Activated naive CD4-positive, alpha-beta T cell treated with anti-CD3 and anti-CD28 coated beads, Interleukin-2, amount 50 U/mL, for 72 hours (primary cell): ENCODE measurements around the gene PCDHGA5. TPM values are rescaled to one million over a fixed set of nuclear protein-coding genes. Genes with fewer than 3 reads are reported as not detected.
"Not testable (repeated sequence)": the region's sequence is repeated elsewhere in the genome, so short reads cannot be mapped to it uniquely, and the experiment has no call there.

Experiments used
- ATAC-seq, 2 donors: fragments of 150-1000 bp; cut with Tn5 transposase; 2 replicates each; pipeline ENCODE4 v1.10.0; 2021; ENCODE audit warnings: mild to moderate bottlenecking in 2 of 2, moderate library complexity in 2 of 2
- DNase-seq, 2 donors: peaks; one replicate each; pipeline ENCODE4 v3.0.0; 2021 to 2022; ENCODE audit warnings: low spot score in 2 of 2
- H3K27ac Mint-ChIP-seq, 2 donors: one replicate each; pipeline ENCODE4 v1.8.0; 2022; ENCODE audit warnings: mild to moderate bottlenecking in 2 of 2, mixed read lengths in 2 of 2
- H3K36me3 Mint-ChIP-seq, 2 donors: one replicate each; pipeline ENCODE4 v1.8.0; 2022; ENCODE audit warnings: mixed read lengths in 2 of 2
- H3K9me3 Mint-ChIP-seq, 2 donors: one replicate each; pipeline ENCODE4 v1.8.0; 2022; ENCODE audit warnings: mixed read lengths in 2 of 2
- total RNA-seq, 2 donors: library from RNA; stranded (reverse); gene quantifications; one replicate each; pipeline ENCODE4 v1.2.3, GENCODE V29; 2022

The PCDHGA5 gene
- total RNA-seq, 2 donors from 2014 or later: 0.09 TPM; not detected in 1

- Mint-ChIP-seq H3K27ac (no peak overlapping the region), H3K9me3 (peaks cover 20 to 27% of the 10 kb centered on the region in 2 donors), H3K36me3 (peaks cover 45 to 48% of the 10 kb centered on the region in 2 donors)
- DNase-seq (no peak), ATAC-seq (no peak)
Observed at GRCh38 chr5:141393267-141393666, 29.3 kb downstream of the PCDHGA5 start.

- peaks cover 41 to 46% of the 10 kb centered on the region in 2 donors for H3K36me3 Mint-ChIP-seq
- H3K9me3 Mint-ChIP-seq: peaks cover 11 to 20% of the 10 kb centered on the region in 2 donors
- ATAC-seq, DNase-seq: not testable (repeated sequence)
- peak overlapping the region in 1 of 2 donors; percentile 5 for H3K27ac Mint-ChIP-seq
Observed at GRCh38 chr5:141394401-141395187, 30.6 kb downstream of the PCDHGA5 start.

DNA sequence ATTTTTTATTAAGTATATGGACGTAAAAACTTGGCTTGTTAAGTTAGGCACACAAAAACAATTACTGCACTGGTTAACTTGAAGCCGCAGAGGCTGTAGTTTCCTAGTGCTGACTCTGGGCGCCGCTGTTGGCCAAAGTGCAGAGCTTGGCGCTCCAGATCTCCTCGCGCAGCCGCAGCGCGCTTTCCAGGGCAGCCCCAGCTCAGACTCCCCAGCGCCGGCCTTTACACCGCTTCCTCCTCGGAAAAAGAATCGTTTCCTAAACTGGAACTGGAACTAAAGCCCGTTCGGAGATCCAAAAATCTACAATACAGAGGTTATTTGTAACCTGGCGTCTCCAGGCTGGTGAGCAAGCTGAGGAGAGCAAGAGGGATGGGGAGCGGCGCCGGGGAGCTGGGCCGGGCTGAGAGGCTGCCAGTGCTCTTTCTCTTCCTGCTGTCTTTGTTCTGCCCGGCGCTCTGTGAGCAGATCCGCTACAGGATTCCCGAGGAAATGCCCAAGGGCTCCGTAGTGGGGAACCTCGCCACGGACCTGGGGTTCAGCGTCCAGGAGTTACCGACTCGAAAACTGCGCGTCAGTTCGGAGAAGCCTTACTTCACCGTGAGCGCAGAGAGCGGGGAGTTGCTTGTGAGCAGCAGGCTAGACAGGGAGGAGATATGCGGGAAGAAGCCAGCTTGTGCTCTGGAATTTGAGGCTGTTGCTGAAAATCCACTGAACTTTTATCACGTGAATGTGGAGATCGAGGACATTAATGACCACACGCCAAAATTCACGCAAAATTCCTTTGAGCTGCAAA, 34.0 kb downstream of the PCDHGA5 start, which contains the start of gene PCDHGB5:
PCDHGB5 (plus strand) TSS at position 192 of the 796 bp plus-strand sequence; CDS start at position 373, 181 bp downstream.
- H3K27ac Mint-ChIP-seq, DNase-seq: not testable (repeated sequence)
- peak; percentile 71 to 82 for ATAC-seq
- Mint-ChIP-seq H3K36me3 (peaks cover 40 to 49% of the 10 kb centered on the region in 2 donors), H3K9me3 (peaks cover 10 to 12% of the 10 kb centered on the region in 2 donors)

DNA sequence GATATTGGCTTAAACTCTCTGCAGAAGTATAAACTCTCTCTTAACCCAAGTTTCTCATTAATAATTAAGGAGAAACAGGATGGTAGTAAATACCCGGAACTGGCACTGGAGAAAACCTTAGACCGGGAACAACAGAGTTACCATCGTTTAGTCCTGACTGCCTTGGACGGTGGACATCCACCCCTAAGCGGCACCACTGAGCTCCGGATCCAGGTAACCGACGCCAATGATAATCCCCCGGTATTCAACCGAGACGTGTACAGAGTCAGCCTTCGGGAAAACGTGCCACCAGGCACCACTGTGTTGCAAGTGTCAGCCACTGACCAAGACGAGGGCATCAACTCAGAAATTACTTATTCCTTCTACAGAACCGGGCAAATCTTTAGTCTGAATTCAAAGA, 34.6 kb downstream of the PCDHGA5 start:
- no peak for ATAC-seq
- peaks cover 10 to 12% of the 10 kb centered on the region in 2 donors for H3K9me3 Mint-ChIP-seq

DNA sequence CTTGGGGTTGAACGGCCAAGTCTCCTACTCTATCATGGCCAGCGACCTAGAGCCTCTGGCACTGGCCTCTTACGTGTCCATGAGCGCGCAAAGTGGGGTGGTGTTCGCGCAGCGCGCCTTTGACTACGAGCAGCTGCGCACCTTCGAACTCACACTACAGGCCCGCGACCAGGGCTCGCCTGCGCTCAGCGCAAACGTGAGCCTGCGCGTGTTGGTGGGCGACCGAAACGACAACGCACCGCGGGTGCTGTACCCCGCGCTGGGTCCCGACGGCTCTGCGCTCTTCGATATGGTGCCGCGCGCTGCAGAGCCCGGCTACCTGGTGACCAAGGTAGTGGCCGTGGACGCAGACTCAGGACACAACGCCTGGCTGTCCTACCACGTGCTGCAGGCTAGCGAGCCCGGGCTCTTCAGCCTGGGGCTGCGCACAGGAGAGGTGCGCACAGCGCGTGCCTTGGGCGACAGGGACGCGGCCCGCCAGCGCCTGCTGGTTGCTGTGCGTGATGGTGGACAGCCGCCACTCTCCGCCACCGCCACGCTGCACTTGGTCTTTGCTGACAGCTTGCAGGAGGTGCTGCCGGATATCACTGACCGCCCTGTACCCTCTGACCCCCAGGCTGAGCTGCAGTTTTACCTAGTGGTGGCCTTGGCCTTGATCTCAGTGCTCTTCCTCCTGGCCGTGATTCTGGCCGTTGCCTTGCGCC, 35.7 kb downstream of the PCDHGA5 start:
- ATAC-seq: no peak

More for the DNA sequence above, 34.6 kb downstream of the PCDHGA5 start:
- no peak for DNase-seq
- Mint-ChIP-seq H3K36me3 (peaks cover 38 to 47% of the 10 kb centered on the region in 2 donors), H3K27ac (no peak overlapping the region)

GRCh38 chr5:141402553-141403243, 38.7 kb downstream of the PCDHGA5 start, which contains the start of gene PCDHGA9:
Gene PCDHGA9, plus strand, starts transcription at chr5:141402778. Its CDS starts 175 bp downstream, at chr5:141402953.
- Mint-ChIP-seq H3K27ac (no peak within 1 kb of the TSS), H3K36me3 (peaks cover 42 to 59% of the 10 kb centered on the region in 2 donors), H3K9me3 (peaks cover 14 to 18% of the 10 kb centered on the region in 2 donors)
- DNase-seq: no peak
- ATAC-seq: no peak

More for the DNA sequence above, 35.7 kb downstream of the PCDHGA5 start:
- Mint-ChIP-seq H3K27ac (peak overlapping the region in 1 of 2 donors; percentile 47), H3K36me3 (peaks cover 38 to 49% of the 10 kb centered on the region in 2 donors), H3K9me3 (peaks cover 8 to 10% of the 10 kb centered on the region in 2 donors)
- DNase-seq: no peak

DNA sequence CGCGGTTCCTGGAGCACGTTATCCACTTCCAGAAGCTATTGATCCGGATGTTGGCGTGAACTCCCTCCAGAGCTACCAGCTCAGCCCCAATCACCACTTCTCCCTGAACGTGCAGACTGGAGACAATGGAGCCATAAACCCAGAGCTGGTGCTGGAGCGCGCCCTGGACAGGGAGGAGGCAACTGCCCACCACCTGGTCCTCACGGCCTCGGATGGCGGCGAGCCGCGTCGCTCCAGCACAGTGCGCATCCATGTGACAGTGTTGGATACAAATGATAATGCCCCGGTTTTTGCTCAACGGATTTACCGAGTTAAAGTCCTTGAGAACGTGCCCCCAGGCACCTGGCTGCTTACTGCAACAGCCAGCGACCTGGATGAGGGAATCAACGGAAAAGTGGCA, 39.4 kb downstream of the PCDHGA5 start:
- ATAC-seq: no peak
- H3K27ac Mint-ChIP-seq: no peak overlapping the region
- peaks cover 49 to 66% of the 10 kb centered on the region in 2 donors for H3K36me3 Mint-ChIP-seq
- H3K9me3 Mint-ChIP-seq: peaks cover 17 to 21% of the 10 kb centered on the region in 2 donors
- no peak for DNase-seq

GRCh38 chr5:141407790-141408505, 44.0 kb downstream of the PCDHGA5 start, which contains the start of gene PCDHGB6:
Gene PCDHGB6, plus strand, starts transcription at chr5:141408021. Its CDS starts 182 bp downstream, at chr5:141408203.
- peak within 1 kb of the TSS in 1 of 2 donors; percentile 29 for H3K27ac Mint-ChIP-seq
- DNase-seq: not testable (repeated sequence)
- H3K9me3 Mint-ChIP-seq: peaks cover 26 to 28% of the 10 kb centered on the region in 2 donors
- peaks cover 48 to 63% of the 10 kb centered on the region in 2 donors for H3K36me3 Mint-ChIP-seq
- ATAC-seq: peak; percentile 56 to 58

DNA sequence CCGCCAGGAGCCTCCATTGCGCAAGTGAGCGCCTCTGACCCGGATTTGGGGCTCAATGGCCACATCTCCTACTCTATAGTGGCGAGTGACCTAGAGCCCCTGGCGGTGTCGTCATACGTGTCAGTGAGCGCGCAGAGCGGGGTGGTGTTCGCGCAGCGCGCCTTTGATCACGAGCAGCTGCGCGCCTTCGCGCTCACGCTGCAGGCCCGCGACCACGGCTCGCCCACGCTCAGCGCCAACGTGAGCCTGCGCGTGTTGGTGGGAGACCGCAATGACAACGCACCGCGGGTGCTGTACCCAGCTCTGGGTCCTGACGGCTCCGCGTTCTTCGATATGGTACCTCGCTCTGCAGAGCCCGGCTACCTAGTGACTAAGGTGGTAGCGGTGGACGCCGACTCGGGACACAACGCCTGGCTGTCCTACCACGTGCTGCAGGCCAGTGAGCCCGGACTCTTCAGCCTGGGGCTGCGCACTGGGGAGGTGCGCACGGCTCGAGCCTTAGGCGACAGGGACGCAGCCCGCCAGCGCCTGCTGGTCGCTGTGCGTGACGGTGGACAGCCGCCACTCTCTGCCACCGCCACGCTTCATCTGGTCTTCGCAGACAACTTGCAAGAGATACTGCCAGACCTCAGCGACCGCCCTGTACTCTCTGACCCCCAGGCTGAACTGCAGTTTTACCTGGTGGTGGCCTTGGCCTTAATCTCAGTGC, 45.8 kb downstream of the PCDHGA5 start:
- Mint-ChIP-seq H3K9me3 (peaks cover 25 to 29% of the 10 kb centered on the region in 2 donors), H3K27ac (peak overlapping the region in 1 of 2 donors; percentile 81), H3K36me3 (peaks cover 53 to 65% of the 10 kb centered on the region in 2 donors)
- ATAC-seq: no peak
- DNase-seq: no peak

GRCh38 chr5:141411575-141411974, 47.6 kb downstream of the PCDHGA5 start:
- DNase-seq (no peak), ATAC-seq (no peak)
- H3K27ac Mint-ChIP-seq: no peak overlapping the region
- H3K9me3 Mint-ChIP-seq: peaks cover 21 to 27% of the 10 kb centered on the region in 2 donors
- H3K36me3 Mint-ChIP-seq: peaks cover 57 to 60% of the 10 kb centered on the region in 2 donors

GRCh38 chr5:141412854-141413539, 49.0 kb downstream of the PCDHGA5 start, which contains the start of gene PCDHGA10:
Gene PCDHGA10, plus strand, starts transcription at chr5:141412987. Its CDS starts 189 bp downstream, at chr5:141413176.
- ATAC-seq: peak; percentile 66 to 76
- Mint-ChIP-seq H3K27ac (no peak within 1 kb of the TSS), H3K36me3 (peaks cover 52 to 59% of the 10 kb centered on the region in 2 donors), H3K9me3 (peaks cover 17 to 29% of the 10 kb centered on the region in 2 donors)
- no peak for DNase-seq

DNA sequence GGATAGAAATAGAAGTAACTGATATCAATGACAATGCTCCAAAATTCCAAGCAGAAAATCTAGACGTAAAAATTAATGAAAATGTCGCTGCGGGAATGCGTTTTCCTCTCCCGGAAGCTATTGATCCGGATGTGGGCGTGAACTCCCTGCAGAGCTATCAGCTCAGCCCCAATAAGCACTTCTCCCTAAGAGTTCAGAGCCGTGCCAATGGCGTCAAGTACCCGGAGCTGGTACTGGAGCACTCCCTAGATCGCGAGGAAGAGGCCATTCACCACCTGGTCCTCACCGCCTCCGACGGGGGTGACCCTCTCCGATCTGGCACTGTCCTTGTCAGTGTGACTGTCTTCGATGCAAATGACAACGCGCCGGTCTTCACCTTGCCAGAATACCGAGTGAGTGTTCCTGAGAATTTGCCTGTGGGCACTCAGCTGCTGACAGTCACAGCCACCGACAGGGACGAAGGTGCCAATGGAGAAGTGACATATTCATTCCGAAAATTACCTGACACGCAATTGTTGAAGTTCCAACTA, 49.6 kb downstream of the PCDHGA5 start:
- DNase-seq (no peak), ATAC-seq (no peak)
- Mint-ChIP-seq H3K9me3 (peaks cover 15 to 32% of the 10 kb centered on the region in 2 donors), H3K27ac (no peak overlapping the region), H3K36me3 (peaks cover 52 to 60% of the 10 kb centered on the region in 2 donors)

DNA sequence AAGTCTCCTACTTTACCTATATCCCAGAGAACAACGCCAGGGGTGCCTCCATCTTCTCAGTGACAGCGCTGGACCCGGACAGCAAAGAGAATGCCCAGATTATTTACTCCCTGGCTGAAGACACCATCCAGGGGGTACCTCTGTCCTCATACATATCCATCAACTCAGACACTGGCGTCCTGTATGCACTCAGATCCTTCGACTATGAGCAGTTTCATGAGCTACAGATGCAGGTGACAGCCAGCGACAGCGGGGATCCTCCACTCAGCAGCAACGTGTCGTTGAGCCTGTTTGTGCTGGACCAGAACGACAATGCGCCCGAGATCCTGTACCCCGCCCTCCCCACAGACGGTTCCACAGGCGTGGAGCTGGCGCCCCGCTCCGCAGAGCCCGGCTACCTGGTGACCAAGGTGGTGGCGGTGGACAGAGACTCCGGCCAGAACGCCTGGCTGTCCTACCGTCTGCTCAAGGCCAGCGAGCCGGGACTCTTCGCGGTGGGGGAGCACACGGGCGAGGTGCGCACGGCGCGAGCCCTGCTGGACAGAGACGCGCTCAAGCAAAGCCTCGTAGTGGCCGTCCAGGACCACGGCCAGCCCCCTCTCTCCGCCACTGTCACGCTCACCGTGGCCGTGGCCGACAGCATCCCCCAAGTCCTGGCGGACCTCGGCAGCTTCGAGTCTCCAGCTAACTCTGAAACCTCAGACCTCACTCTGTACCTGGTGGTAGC, 50.7 kb downstream of the PCDHGA5 start:
- not testable (repeated sequence) for H3K27ac Mint-ChIP-seq, ATAC-seq, DNase-seq
- Mint-ChIP-seq H3K9me3 (peaks cover 12 to 28% of the 10 kb centered on the region in 2 donors), H3K36me3 (peaks cover 53 to 60% of the 10 kb centered on the region in 2 donors)
